IPS-NIHi7 (cell line): ENCODE data around the gene SERF1B.
"Not testable (repeated sequence)": the region's sequence is repeated elsewhere in the genome, so short reads cannot be mapped to it uniquely, and the experiment has no call there.

Source experiments
- DNase-seq: peaks from one replicate; pipeline ENCODE4 v3.0.0; 2012; ENCODE audit warnings: mixed read lengths; ENCODE audit errors: extremely low spot score

The SERF1B gene

GRCh38 chr5:70025106-70025844 lies at the start of gene SERF1B:
TSS of gene SERF1B (plus strand) at chr5:70025251. CDS start at chr5:70025452, 201 bp downstream.
- DNase-seq, result not testable (repeated sequence)

- DNase-seq, result not testable (repeated sequence)
Observed at GRCh38 chr5:69991713-69992112, 33.3 kb upstream of the SERF1B start.

GRCh38 chr5:69995535-69995934 lies 29.5 kb upstream of the SERF1B start:
- not testable (repeated sequence) for DNase-seq

- DNase-seq, result not testable (repeated sequence)
Observed at GRCh38 chr5:70020660-70021059, 4.4 kb upstream of the SERF1B start.

- DNase-seq, result not testable (repeated sequence)
Observed at GRCh38 chr5:70025845-70026145, 744 bp downstream of the SERF1B start.

GRCh38 chr5:70031204-70031603 lies 6.2 kb downstream of the SERF1B start:
- not testable (repeated sequence) for DNase-seq

GRCh38 chr5:70041411-70041810 lies 16.4 kb downstream of the SERF1B start:
- not testable (repeated sequence) for DNase-seq

GRCh38 chr5:70049790-70050142 lies 24.7 kb downstream of the SERF1B start:
- not testable (repeated sequence) for DNase-seq

- DNase-seq, result not testable (repeated sequence)
Observed at GRCh38 chr5:70056289-70056942, 31.4 kb downstream of the SERF1B start.

- not testable (repeated sequence) for DNase-seq
Observed at GRCh38 chr5:70057140-70057539, 32.1 kb downstream of the SERF1B start.

- not testable (repeated sequence) for DNase-seq
Observed at GRCh38 chr5:70077632-70078031, 52.6 kb downstream of the SERF1B start.

GRCh38 chr5:70088907-70089464 lies 63.9 kb downstream of the SERF1B start:
- DNase-seq, result not testable (repeated sequence)

GRCh38 chr5:70091776-70092175 lies 66.7 kb downstream of the SERF1B start:
- not testable (repeated sequence) for DNase-seq
